HG03159 (cell line): ENCODE results near the gene PHF13.

ENCODE experiments used
- ATAC-seq: cut with Tn5 transposase; IDR thresholded peaks from one replicate; pipeline ENCODE4 v1.9.1; 2021; ENCODE audit warnings: mild to moderate bottlenecking, moderate library complexity; ENCODE audit not compliant: unreplicated experiment

Gene PHF13

GRCh38 chr1:6613361-6614018 lies at the start of gene PHF13:
PHF13 (plus strand) TSS chr1:6613731; CDS start chr1:6614067, 336 bp downstream.
- ATAC-seq = peak; percentile 92

- ATAC-seq = no peak
These were observed 44.5 kb upstream of the PHF13 start for GRCh38 chr1:6569033-6569432.

GRCh38 chr1:6570100-6570499 lies 43.4 kb upstream of the PHF13 start:
- no peak for ATAC-seq

- ATAC-seq = no peak
These were observed 42.5 kb upstream of the PHF13 start for GRCh38 chr1:6570987-6571386.

- no peak for ATAC-seq
These were observed 40.7 kb upstream of the PHF13 start for GRCh38 chr1:6572653-6573383.

GRCh38 chr1:6574025-6574620 lies 39.4 kb upstream of the PHF13 start:
- no peak for ATAC-seq

- ATAC-seq = no peak
These were observed 38.7 kb upstream of the PHF13 start for GRCh38 chr1:6574818-6575217.

GRCh38 chr1:6577831-6578525 lies 35.6 kb upstream of the PHF13 start:
- ATAC-seq = no peak

- ATAC-seq = no peak
These were observed 34.7 kb upstream of the PHF13 start for GRCh38 chr1:6578624-6579373.

GRCh38 chr1:6579374-6580118 lies 34.0 kb upstream of the PHF13 start, which contains the start of gene ZBTB48:
ZBTB48 (plus strand) TSS chr1:6579994; CDS start chr1:6580610, 616 bp downstream.
- ATAC-seq = peak; percentile 92

GRCh38 chr1:6580119-6580592 lies 33.4 kb upstream of the PHF13 start:
- peak; percentile 28 for ATAC-seq

GRCh38 chr1:6580593-6581409 lies 32.7 kb upstream of the PHF13 start:
- no peak for ATAC-seq

GRCh38 chr1:6581561-6582305 lies 31.8 kb upstream of the PHF13 start:
- ATAC-seq = no peak

- ATAC-seq = no peak
These were observed 31.2 kb upstream of the PHF13 start for GRCh38 chr1:6582370-6582769.

GRCh38 chr1:6584126-6585080 lies 29.1 kb upstream of the PHF13 start:
- no peak for ATAC-seq

- no peak for ATAC-seq
These were observed 28.3 kb upstream of the PHF13 start for GRCh38 chr1:6585081-6585722.

- ATAC-seq = no peak
These were observed 27.7 kb upstream of the PHF13 start for GRCh38 chr1:6585841-6586240.
